Measurements from ENCODE around the gene CNPY2.

- TF ChIP-seq CTCF (IDR thresholded peaks at IDR 0.05) (no peak), POLR2A (IDR thresholded peaks at IDR 0.05) (no peak)
Observed at GRCh38 chr12:56361487-56362129, 45.8 kb upstream of the CNPY2 start.
